ENCODE results near the gene PARD3. TPM values are rescaled to one million over a fixed set of nuclear protein-coding genes. Genes with fewer than 3 reads are reported as not detected.

PARD3 gene
- total and polyA plus RNA-seq, 2 donors from 2014 or later, result 21.1 to 47.5 TPM

DNA sequence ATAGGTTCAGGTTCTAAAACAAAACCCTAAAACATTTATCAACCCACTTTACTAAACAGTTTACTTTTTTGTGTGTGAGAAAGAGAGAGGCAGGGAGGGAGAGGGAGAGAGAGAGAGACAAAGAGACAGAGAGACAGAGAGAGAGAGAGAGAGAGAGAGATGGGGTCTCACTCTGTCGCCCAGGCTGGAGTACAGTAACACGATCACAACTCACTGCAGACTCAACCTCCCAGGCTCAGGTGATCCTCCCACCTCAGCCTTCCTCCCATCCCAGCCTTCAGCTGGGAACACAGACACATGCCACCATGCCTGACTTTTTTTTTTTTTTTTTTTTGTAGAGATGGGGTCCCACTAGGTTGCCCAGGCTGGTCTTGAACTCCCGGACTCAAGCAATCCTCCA, 52.9 kb downstream of the PARD3 start:
- FAIRE-seq (no peak), DNase-seq (no peak)
- Histone ChIP-seq H3K9ac (ENCODE audit: low read length in 3 of 3) (no peak overlapping the region), H3K4me3 (ENCODE audit: low read length in 3 of 3) (no peak overlapping the region), H3K27me3 (ENCODE audit: control insufficient read depth, insufficient read depth, low read length) (no peaks in the 10 kb centered on the region), H3K27ac (ENCODE audit: low read depth in 2 of 2, low read length in 2 of 2) (no peak overlapping the region), H3K9me3 (ENCODE audit: control insufficient read depth in 2 of 3, insufficient read depth in 1 of 3, low read length in 3 of 3) (no peaks in the 10 kb centered on the region), H3K4me1 (ENCODE audit: control insufficient read depth in 2 of 3, insufficient read depth in 2 of 3, low read depth in 1 of 3, low read length in 3 of 3) (peaks cover 0 to 13% (median 2%) of the 10 kb centered on the region in 3 donors), H3K36me3 (ENCODE audit: control insufficient read depth in 2 of 3, insufficient read depth in 3 of 3, low read length in 3 of 3) (no peaks in the 10 kb centered on the region)
- intact Hi-C loops (cut with DNase I), result no loop called here
- TF ChIP-seq, protein P1, sequence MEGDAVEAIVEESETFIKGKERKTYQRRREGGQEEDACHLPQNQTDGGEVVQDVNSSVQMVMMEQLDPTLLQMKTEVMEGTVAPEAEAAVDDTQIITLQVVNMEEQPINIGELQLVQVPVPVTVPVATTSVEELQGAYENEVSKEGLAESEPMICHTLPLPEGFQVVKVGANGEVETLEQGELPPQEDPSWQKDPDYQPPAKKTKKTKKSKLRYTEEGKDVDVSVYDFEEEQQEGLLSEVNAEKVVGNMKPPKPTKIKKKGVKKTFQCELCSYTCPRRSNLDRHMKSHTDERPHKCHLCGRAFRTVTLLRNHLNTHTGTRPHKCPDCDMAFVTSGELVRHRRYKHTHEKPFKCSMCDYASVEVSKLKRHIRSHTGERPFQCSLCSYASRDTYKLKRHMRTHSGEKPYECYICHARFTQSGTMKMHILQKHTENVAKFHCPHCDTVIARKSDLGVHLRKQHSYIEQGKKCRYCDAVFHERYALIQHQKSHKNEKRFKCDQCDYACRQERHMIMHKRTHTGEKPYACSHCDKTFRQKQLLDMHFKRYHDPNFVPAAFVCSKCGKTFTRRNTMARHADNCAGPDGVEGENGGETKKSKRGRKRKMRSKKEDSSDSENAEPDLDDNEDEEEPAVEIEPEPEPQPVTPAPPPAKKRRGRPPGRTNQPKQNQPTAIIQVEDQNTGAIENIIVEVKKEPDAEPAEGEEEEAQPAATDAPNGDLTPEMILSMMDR (IDR thresholded peaks at IDR 0.05; ENCODE audit: borderline replicate concordance, extremely low read depth, insufficient read depth), result no peak

DNA sequence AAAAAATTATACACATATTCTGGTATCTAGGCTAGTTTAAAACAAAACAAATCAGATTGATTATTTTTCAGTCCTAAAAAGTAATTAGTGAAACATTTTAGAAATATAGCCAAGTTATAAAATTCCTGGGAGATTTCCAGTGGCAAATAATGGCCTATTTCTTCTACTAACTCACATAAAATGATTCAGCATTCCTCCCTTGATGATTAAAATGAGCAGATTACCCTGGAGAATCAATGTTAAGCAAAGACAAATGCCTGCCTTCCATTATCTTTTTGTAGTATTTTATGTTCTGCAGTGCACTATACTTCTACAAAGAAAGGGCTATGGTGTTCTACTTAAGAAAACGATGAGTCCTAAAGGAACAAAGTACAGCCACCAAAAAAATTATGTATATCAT, 53.6 kb downstream of the PARD3 start:
- no peak overlapping the region for H3K27ac ChIP-seq (ENCODE audit: low read depth in 2 of 2, low read length in 2 of 2)
- no peak for DNase-seq
- intact Hi-C loops (cut with DNase I), result no loop called here
- no peaks in the 10 kb centered on the region for H3K9me3 ChIP-seq (ENCODE audit: control insufficient read depth in 2 of 3, insufficient read depth in 1 of 3, low read length in 3 of 3)
- TF ChIP-seq, protein P1 (IDR thresholded peaks at IDR 0.05; ENCODE audit: borderline replicate concordance, extremely low read depth, insufficient read depth), result no peak
- H3K4me1 ChIP-seq (ENCODE audit: control insufficient read depth in 2 of 3, insufficient read depth in 2 of 3, low read depth in 1 of 3, low read length in 3 of 3), result peaks cover 0 to 13% (median 2%) of the 10 kb centered on the region in 3 donors
- no peaks in the 10 kb centered on the region for H3K27me3 ChIP-seq (ENCODE audit: control insufficient read depth, insufficient read depth, low read length)
- H3K36me3 ChIP-seq (ENCODE audit: control insufficient read depth in 2 of 3, insufficient read depth in 3 of 3, low read length in 3 of 3), result no peaks in the 10 kb centered on the region
- no peak for FAIRE-seq
- no peak overlapping the region for H3K4me3 ChIP-seq (ENCODE audit: low read length in 3 of 3)
- H3K9ac ChIP-seq (ENCODE audit: low read length in 3 of 3), result no peak overlapping the region

DNA sequence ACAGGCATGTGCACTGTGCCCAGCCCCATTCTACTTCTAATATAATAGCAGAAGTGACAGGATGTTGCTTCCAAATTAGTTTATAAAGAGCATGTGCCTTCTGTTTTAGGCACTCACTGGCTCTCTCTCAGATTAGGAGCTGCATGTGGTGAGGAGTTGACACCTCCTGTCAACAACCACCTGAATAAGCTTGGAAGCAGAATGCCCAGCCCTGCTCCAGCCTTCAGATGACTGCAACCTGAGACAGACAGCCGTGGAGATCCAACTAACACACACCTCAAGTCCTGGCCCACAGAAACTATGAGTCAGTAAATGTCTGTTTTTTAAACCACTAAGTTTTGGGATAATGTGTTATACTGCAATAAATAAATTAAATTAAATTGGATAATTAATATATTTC, 54.5 kb downstream of the PARD3 start:
- Histone ChIP-seq H3K9ac (ENCODE audit: low read length in 3 of 3) (no peak overlapping the region), H3K4me1 (ENCODE audit: control insufficient read depth in 2 of 3, insufficient read depth in 2 of 3, low read depth in 1 of 3, low read length in 3 of 3) (peaks cover 0 to 6% (median 0%) of the 10 kb centered on the region in 3 donors), H3K4me3 (ENCODE audit: low read length in 3 of 3) (no peak overlapping the region), H3K36me3 (ENCODE audit: control insufficient read depth in 2 of 3, insufficient read depth in 3 of 3, low read length in 3 of 3) (no peaks in the 10 kb centered on the region), H3K9me3 (ENCODE audit: control insufficient read depth in 2 of 3, insufficient read depth in 1 of 3, low read length in 3 of 3) (no peaks in the 10 kb centered on the region), H3K27ac (ENCODE audit: low read depth in 2 of 2, low read length in 2 of 2) (no peak overlapping the region), H3K27me3 (ENCODE audit: control insufficient read depth, insufficient read depth, low read length) (no peaks in the 10 kb centered on the region)
- TF ChIP-seq, protein P1 (IDR thresholded peaks at IDR 0.05; ENCODE audit: borderline replicate concordance, extremely low read depth, insufficient read depth), result no peak
- FAIRE-seq, result no peak
- no peak for DNase-seq
- intact Hi-C loops (cut with DNase I), result no loop called here

DNA sequence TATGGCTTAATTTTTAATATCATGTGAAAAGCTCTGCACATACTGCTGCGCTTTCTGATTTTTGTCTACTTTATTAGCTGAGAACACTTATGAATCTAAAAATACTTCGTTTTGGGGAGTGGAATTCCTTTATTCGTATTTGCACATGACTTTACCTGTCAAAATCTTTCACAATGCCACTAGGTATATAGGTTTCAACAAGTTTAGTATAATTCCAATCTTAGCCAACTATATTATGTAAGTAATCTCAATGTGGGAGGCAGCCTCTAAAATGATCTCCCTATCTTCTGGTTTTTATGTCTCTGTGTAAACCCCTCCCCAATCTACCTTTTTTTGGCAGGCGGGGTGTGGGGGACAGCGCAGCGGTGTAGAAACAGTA, 55.3 kb downstream of the PARD3 start:
- H3K27ac ChIP-seq (ENCODE audit: low read depth in 2 of 2, low read length in 2 of 2), result no peak overlapping the region
- no peaks in the 10 kb centered on the region for H3K27me3 ChIP-seq (ENCODE audit: control insufficient read depth, insufficient read depth, low read length)
- TF ChIP-seq, protein P1 (IDR thresholded peaks at IDR 0.05; ENCODE audit: borderline replicate concordance, extremely low read depth, insufficient read depth), result no peak
- H3K9me3 ChIP-seq (ENCODE audit: control insufficient read depth in 2 of 3, insufficient read depth in 1 of 3, low read length in 3 of 3), result no peaks in the 10 kb centered on the region
- H3K4me3 ChIP-seq (ENCODE audit: low read length in 3 of 3), result no peak overlapping the region
- DNase-seq (no peak), FAIRE-seq (no peak)
- H3K4me1 ChIP-seq (ENCODE audit: control insufficient read depth in 2 of 3, insufficient read depth in 2 of 3, low read depth in 1 of 3, low read length in 3 of 3), result peaks cover 0 to 4% (median 3%) of the 10 kb centered on the region in 3 donors
- intact Hi-C loops (cut with DNase I), result no loop called here
- H3K36me3 ChIP-seq (ENCODE audit: control insufficient read depth in 2 of 3, insufficient read depth in 3 of 3, low read length in 3 of 3), result no peaks in the 10 kb centered on the region
- no peak overlapping the region for H3K9ac ChIP-seq (ENCODE audit: low read length in 3 of 3)

Data from kidney (tissue), 14 donors.